T-cell (primary cell): ENCODE measurements around the gene ZNHIT2. TPM values are rescaled to one million over a fixed set of nuclear protein-coding genes. Genes with fewer than 3 reads are reported as not detected.
A peak's percentile ranks its signal among the peaks of the same experiment; 100 is the strongest.

Experiments
- ATAC-seq, 4 experiments: fragments of 200-7000 bp in 3 of 4; fragments of 150-1000 bp in 1 of 4; cut with Tn5 transposase; replicated peaks in 1 of 4; 1 replicate in 3 of 4; 2 replicates in 1 of 4; pipeline ENCODE4 v1.10.0; 2021; ENCODE audit warnings: moderate library complexity in 3 of 4, mild to moderate bottlenecking in 2 of 4, moderate number of reproducible peaks in 1 of 4
- CTCF ChIA-PET, 2 donors: fragments of 300-600 bp; sonication (Branson Sonifier 250); formaldehyde crosslinking; loops; one replicate each; lab custom pipeline; 2022; ENCODE audit warnings: antibody characterized with exemption in 2 of 2; lab: Charles Lee
- POLR2A ChIA-PET, 2 donors: fragments of 300-600 bp; sonication (Branson Sonifier 250); formaldehyde crosslinking; loops; one replicate each; lab custom pipeline; 2022; ENCODE audit warnings: antibody characterized with exemption in 2 of 2; lab: Charles Lee
- DNase-seq, 35 experiments: peaks; one replicate each; pipeline versions ENCODE4 v3.0.0 to v3.0.0-alpha.2; 2013 to 2023
- H3K27ac ChIP-seq: one replicate; pipeline ENCODE4 v1.5.1; 2013; ENCODE audit warnings: low read length
- H3K27me3 ChIP-seq, 2 experiments: replicated peaks in 1 of 2; 1 replicate in 1 of 2; 2 replicates in 1 of 2; pipeline versions ENCODE4 v1.6.1 to v1.7.0; 2013; ENCODE audit warnings: low read length in 1 of 2, mixed read lengths in 1 of 2; ENCODE audit not compliant: control insufficient read depth in 2 of 2, insufficient read depth in 2 of 2; ENCODE audit errors: extremely low read depth in 1 of 2
- H3K36me3 ChIP-seq, 2 donors: 1 replicate in 1 of 2; 2 replicates in 1 of 2; pipeline versions ENCODE4 v1.6.1 to v1.7.0; 2013; ENCODE audit warnings: low read length in 1 of 2; ENCODE audit not compliant: control insufficient read depth in 2 of 2, insufficient read depth in 1 of 2; ENCODE audit errors: extremely low read depth in 1 of 2
- H3K4me1 ChIP-seq, 2 experiments: 1 replicate in 1 of 2; 2 replicates in 1 of 2; pipeline versions ENCODE4 v1.6.1 to v1.7.0; 2013; ENCODE audit warnings: low read length in 2 of 2, mixed read lengths in 1 of 2; ENCODE audit not compliant: insufficient read depth in 2 of 2, control insufficient read depth in 1 of 2; ENCODE audit errors: extremely low read depth in 1 of 2
- H3K4me3 ChIP-seq, 2 donors: 1 replicate in 1 of 2; 2 replicates in 1 of 2; pipeline versions ENCODE4 v1.5.1 to v1.7.0; 2013; ENCODE audit warnings: mild to moderate bottlenecking in 2 of 2, low read length in 1 of 2, moderate library complexity in 1 of 2; ENCODE audit not compliant: control insufficient read depth in 1 of 2; ENCODE audit errors: extremely low read depth in 1 of 2
- H3K9me3 ChIP-seq: 2 replicates; pipeline ENCODE4 v1.7.0; 2013
- H3K27ac Mint-ChIP-seq, 2 donors: one replicate each; pipeline ENCODE4 v1.8.0; 2020 to 2021; ENCODE audit warnings: mild to moderate bottlenecking in 2 of 2, mixed read lengths in 2 of 2
- H3K27me3 Mint-ChIP-seq, 2 donors: one replicate each; pipeline ENCODE4 v1.8.0; 2021 to 2022; ENCODE audit warnings: mixed read lengths in 2 of 2
- H3K36me3 Mint-ChIP-seq: one replicate; pipeline ENCODE4 v1.8.0; 2021; ENCODE audit warnings: mixed read lengths
- H3K4me1 Mint-ChIP-seq, 3 donors: one replicate each; pipeline ENCODE4 v1.8.0; 2020 to 2022; ENCODE audit warnings: mixed read lengths in 3 of 3, mild to moderate bottlenecking in 1 of 3
- H3K4me3 Mint-ChIP-seq, 3 donors: one replicate each; pipeline ENCODE4 v1.8.0; 2020 to 2022; ENCODE audit warnings: mild to moderate bottlenecking in 3 of 3, mixed read lengths in 3 of 3, moderate library complexity in 3 of 3
- H3K9me3 Mint-ChIP-seq, 3 donors: one replicate each; pipeline ENCODE4 v1.8.0; 2020 to 2022; ENCODE audit warnings: mixed read lengths in 3 of 3
- WGBS: methylation state at CpG from one replicate; pipeline ENCODE4 v1.1.5; 2013; ENCODE audit warnings: missing lambda C conversion rate; ENCODE audit not compliant: insufficient coverage; 5-methylcytosine and 5-hydroxymethylcytosine counted together
- total RNA-seq, 35 experiments: library from RNA in 6 of 35; stranded (reverse) in 6 of 35; fragments of 120-200 nt in 1 of 35; gene quantifications; one replicate each; pipeline versions ENCODE4 v1.2.1 to v1.2.4 and lab custom pipeline; 2013 to 2026

Gene ZNHIT2
- total RNA-seq, 5 donors from 2014 or later (not counting 1 experiment from before 2014, with no cell fraction given), result 7.0 to 20.4 (median 18.1) TPM

GRCh38 chr11:65085446-65085845 lies 32.1 kb downstream of the ZNHIT2 start:
- H3K4me3 Mint-ChIP-seq, result peak overlapping the region; percentile 88 to 93 (median 89)
- no peak overlapping the region for H3K4me3 ChIP-seq
- peaks cover 26 to 34% (median 30%) of the 10 kb centered on the region in 3 donors for H3K4me1 Mint-ChIP-seq
- H3K27ac Mint-ChIP-seq, result peak overlapping the region; percentile 30 to 55
- WGBS, result no CpG with 5 or more reads among the region's 4 CpGs
- no peaks in the 10 kb centered on the region for H3K27me3 Mint-ChIP-seq
- ChIA-PET CTCF (interaction anchor here in 1 of 2 donors (0.8 kb wide), 1 partner anchor 72 kb away, joined by 3 read pairs; no protein-coding TSS in a partner anchor), POLR2A (interaction anchor here in 1 of 2 donors (0.5 kb wide), 1 partner anchor 13 kb away, joined by 4 read pairs; no protein-coding TSS in a partner anchor)
- DNase-seq (no peak), ATAC-seq (no peak)
- peaks cover 11 to 22% of the 10 kb centered on the region in 2 experiments for H3K4me1 ChIP-seq
- no peaks in the 10 kb centered on the region for H3K9me3 Mint-ChIP-seq
- H3K36me3 ChIP-seq, result peaks cover 15 to 38% of the 10 kb centered on the region in 2 donors
- peaks cover 20% of the 10 kb centered on the region for H3K36me3 Mint-ChIP-seq
- H3K27ac ChIP-seq, result no peak overlapping the region
- no peaks in the 10 kb centered on the region for H3K27me3 ChIP-seq
- H3K9me3 ChIP-seq, result no peaks in the 10 kb centered on the region

- no peaks in the 10 kb centered on the region for H3K9me3 Mint-ChIP-seq
- Histone ChIP-seq H3K4me1 (peaks cover 11 to 22% of the 10 kb centered on the region in 2 experiments), H3K27me3 (no peaks in the 10 kb centered on the region), H3K36me3 (peaks cover 15 to 38% of the 10 kb centered on the region in 2 donors), H3K27ac (peak overlapping the region; percentile 92), H3K9me3 (no peaks in the 10 kb centered on the region), H3K4me3 (peak overlapping the region; percentile 83 to 89)
- H3K36me3 Mint-ChIP-seq, result peaks cover 20% of the 10 kb centered on the region
- peak overlapping the region; percentile 88 to 93 (median 89) for H3K4me3 Mint-ChIP-seq
- WGBS, result 60% methylated on average over 19 of the region's 23 CpGs
- ATAC-seq (no peak), DNase-seq (no peak)
- H3K4me1 Mint-ChIP-seq, result peaks cover 26 to 34% (median 30%) of the 10 kb centered on the region in 3 donors
- POLR2A ChIA-PET, result interaction anchor here in 1 of 2 donors (0.5 kb wide), 1 partner anchor 14 kb away, joined by 4 read pairs; no protein-coding TSS in a partner anchor
- H3K27me3 Mint-ChIP-seq, result no peaks in the 10 kb centered on the region
- peak overlapping the region; percentile 96 for H3K27ac Mint-ChIP-seq
- CTCF ChIA-PET, result interaction anchor here in 1 of 2 donors (0.8 kb wide), 1 partner anchor 72 kb away, joined by 3 read pairs; no protein-coding TSS in a partner anchor
Measured at GRCh38 chr11:65084598-65085375, 32.7 kb downstream of the ZNHIT2 start.

- Mint-ChIP-seq H3K4me3 (peak within 1 kb of the TSS; percentile 88 to 93 (median 89)), H3K27ac (peak within 1 kb of the TSS; percentile 96), H3K36me3 (peaks cover 13% of the 10 kb centered on the region), H3K9me3 (no peaks in the 10 kb centered on the region), H3K27me3 (no peaks in the 10 kb centered on the region), H3K4me1 (peaks cover 26 to 34% (median 30%) of the 10 kb centered on the region in 3 donors)
- ChIA-PET CTCF (interaction anchor here in 1 of 2 donors (0.6 to 1.6 kb wide), 2 partner anchors 38 to 60 kb away, joined by 3 to 6 read pairs; partner anchors contain the start of genes FAU and MRPL49), POLR2A (interaction anchor here in 1 of 2 donors (0.6 kb wide), 1 partner anchor 573 kb away, joined by 3 read pairs; no protein-coding TSS in a partner anchor)
- Histone ChIP-seq H3K36me3 (peaks cover 15 to 35% of the 10 kb centered on the region in 2 donors), H3K27me3 (no peaks in the 10 kb centered on the region), H3K4me3 (peak within 1 kb of the TSS; percentile 83 to 89), H3K27ac (peak within 1 kb of the TSS; percentile 92), H3K9me3 (no peaks in the 10 kb centered on the region), H3K4me1 (peaks cover 11 to 22% of the 10 kb centered on the region in 2 experiments)
- under 1% methylated on average over 71 of the region's 79 CpGs for WGBS
- peak; percentile 87 to 92 (median 91) for ATAC-seq
- peak; percentile 91 to 98 (median 95) for DNase-seq
Measured at GRCh38 chr11:65083834-65084597, 33.5 kb downstream of the ZNHIT2 start, which contains the start of the genes CDCA5 and ZFPL1. TSS of gene CDCA5 (minus strand) at chr11:65084040. CDS start at chr11:65083978, 62 bp downstream. TSS of gene ZFPL1 (plus strand) at chr11:65084222. CDS start at chr11:65084699, 477 bp downstream.

- CTCF ChIA-PET, result interaction anchor here (0.6 to 1.6 kb wide), 2 partner anchors 39 to 63 kb away, joined by 6 read pairs; partner anchors contain the start of genes FAU (in 1 of the 2) and MRPL49 (in 1 of the 2)
- no peaks in the 10 kb centered on the region for H3K9me3 ChIP-seq
- peaks cover 6% of the 10 kb centered on the region for H3K36me3 Mint-ChIP-seq
- peak overlapping the region; percentile 83 to 89 for H3K4me3 ChIP-seq
- no peaks in the 10 kb centered on the region for H3K27me3 Mint-ChIP-seq
- no peaks in the 10 kb centered on the region for H3K27me3 ChIP-seq
- peak overlapping the region; percentile 88 to 93 (median 89) for H3K4me3 Mint-ChIP-seq
- peaks cover 28 to 38% (median 35%) of the 10 kb centered on the region in 3 donors for H3K4me1 Mint-ChIP-seq
- H3K9me3 Mint-ChIP-seq, result no peaks in the 10 kb centered on the region
- peaks cover 13 to 28% of the 10 kb centered on the region in 2 donors for H3K36me3 ChIP-seq
- ATAC-seq (no peak), DNase-seq (peak in 1 of 35 experiments; percentile 2)
- H3K27ac ChIP-seq, result peak overlapping the region; percentile 92
- POLR2A ChIA-PET, result interaction anchor here in 1 of 2 donors (0.6 kb wide), 1 partner anchor 574 kb away, joined by 3 read pairs; no protein-coding TSS in a partner anchor
- H3K27ac Mint-ChIP-seq, result peak overlapping the region; percentile 46 to 96
- WGBS, result 3% methylated on average over 8 of the region's 13 CpGs
- H3K4me1 ChIP-seq, result peaks cover 11 to 27% of the 10 kb centered on the region in 2 experiments
Measured at GRCh38 chr11:65083134-65083833, 34.2 kb downstream of the ZNHIT2 start.

GRCh38 chr11:65078786-65079342 lies 38.6 kb downstream of the ZNHIT2 start:
- H3K4me3 Mint-ChIP-seq, result no peak overlapping the region
- H3K4me3 ChIP-seq, result no peak overlapping the region
- no peaks in the 10 kb centered on the region for H3K9me3 ChIP-seq
- POLR2A ChIA-PET, result no interaction called here
- no peaks in the 10 kb centered on the region for H3K27me3 Mint-ChIP-seq
- H3K36me3 ChIP-seq, result no peaks in the 10 kb centered on the region
- peaks cover 6 to 18% of the 10 kb centered on the region in 2 experiments for H3K4me1 ChIP-seq
- CTCF ChIA-PET, result interaction anchor here in 1 of 2 donors (0.6 kb wide), 1 partner anchor 45 kb away, joined by 5 read pairs; no protein-coding TSS in a partner anchor
- no peak for ATAC-seq
- no CpG with 5 or more reads among the region's 9 CpGs for WGBS
- H3K4me1 Mint-ChIP-seq, result peaks cover 13 to 23% (median 19%) of the 10 kb centered on the region in 3 donors
- no peaks in the 10 kb centered on the region for H3K27me3 ChIP-seq
- peak overlapping the region; percentile 52 for H3K27ac ChIP-seq
- peak overlapping the region in 1 of 2 donors; percentile 81 for H3K27ac Mint-ChIP-seq
- no peak for DNase-seq
- no peaks in the 10 kb centered on the region for H3K36me3 Mint-ChIP-seq
- H3K9me3 Mint-ChIP-seq, result no peaks in the 10 kb centered on the region
